Endothelial cell of umbilical vein (primary cell): ENCODE data around the gene LRRC61. TPM values are rescaled to one million over a fixed set of nuclear protein-coding genes. Genes with fewer than 3 reads are reported as not detected.

Experiments
- BruUV-seq: library from RNA; stranded (reverse); fragments of 400-500 nt; replicated peaks from 2 replicates; lab custom pipeline; 2021; lab: Mats Ljungman, UMichigan
- CTCF ChIA-PET: fragments of 300-600, 350-600 bp; sonication (Branson Sonifier 250); formaldehyde crosslinking; loops from one replicate; lab custom pipeline; 2021; ENCODE audit warnings: antibody characterized with exemption, inconsistent platforms; lab: Charles Lee
- POLR2A ChIA-PET: fragments of 300-600, 350-600 bp; sonication (Branson Sonifier 250); formaldehyde crosslinking; loops from one replicate; lab custom pipeline; 2021; ENCODE audit warnings: antibody characterized with exemption, inconsistent platforms; lab: Charles Lee
- DNase-seq: peaks from one replicate; pipeline ENCODE4 v3.0.0-alpha.2; 2011; ENCODE audit warnings: low read depth, low spot score
- FAIRE-seq: peaks from 2 replicates; lab custom pipeline; 2011; peaks lifted over from hg19 to GRCh38; lab: Jason Lieb, UNC
- H2AFZ ChIP-seq: 2 replicates; pipeline ENCODE4 v1.6.0; 2012; ENCODE audit warnings: low read depth, low read length, control low read depth, inconsistent platforms
- H3K27ac ChIP-seq: 2 replicates; pipeline ENCODE4 v1.5.1; 2011; ENCODE audit warnings: low read depth, mild to moderate bottlenecking, control low read depth, low read length, moderate library complexity; ENCODE audit not compliant: insufficient read depth
- H3K27me3 ChIP-seq, 2 experiments: 2 replicates each; pipeline versions ENCODE4 v1.6.0 to v1.6.1; 2011; ENCODE audit warnings: low read length in 2 of 2, mixed read lengths in 1 of 2; ENCODE audit not compliant: control insufficient read depth in 2 of 2, insufficient read depth in 2 of 2
- H3K36me3 ChIP-seq, 2 experiments: 2 replicates in 1 of 2; 3 replicates in 1 of 2; pipeline ENCODE4 v1.5.1; 2011; ENCODE audit warnings: low read length in 2 of 2, mild to moderate bottlenecking in 1 of 2, moderate library complexity in 1 of 2; ENCODE audit not compliant: control insufficient read depth in 2 of 2, insufficient read depth in 2 of 2; ENCODE audit errors: extremely low read depth in 1 of 2
- H3K4me1 ChIP-seq: 3 replicates; pipeline ENCODE4 v1.5.1; 2011; ENCODE audit warnings: mild to moderate bottlenecking, low read length; ENCODE audit not compliant: control insufficient read depth, insufficient read depth; ENCODE audit errors: extremely low read depth
- H3K4me2 ChIP-seq: 2 replicates; pipeline ENCODE4 v1.6.1; 2011; ENCODE audit warnings: low read length, control low read depth, mixed read lengths; ENCODE audit not compliant: insufficient read depth
- H3K4me3 ChIP-seq, 3 experiments: fragments of 200-600 bp in 1 of 3; sonication (generic), shearing (Covaris generic) in 1 of 3; replicated peaks in 1 of 3; 2 replicates each; pipeline ENCODE4 v1.5.1; 2011 to 2016; ENCODE audit warnings: control low read depth in 3 of 3, low read length in 3 of 3, mild to moderate bottlenecking in 2 of 3, inconsistent platforms in 1 of 3, low read depth in 1 of 3, moderate library complexity in 1 of 3; ENCODE audit not compliant: insufficient read depth in 1 of 3
- H3K79me2 ChIP-seq: 2 replicates; pipeline ENCODE4 v1.6.0; 2012; ENCODE audit warnings: low read length, inconsistent platforms; ENCODE audit not compliant: control insufficient read depth, insufficient read depth
- H3K9ac ChIP-seq: replicated peaks from 2 replicates; pipeline ENCODE3; 2011; ENCODE audit warnings: low read length, control low read depth; ENCODE audit not compliant: insufficient read depth; ENCODE audit errors: extremely low read depth
- H3K9me1 ChIP-seq: replicated peaks from 3 replicates; pipeline ENCODE4 v1.6.0; 2011; ENCODE audit warnings: mild to moderate bottlenecking, low read length; ENCODE audit not compliant: control insufficient read depth, insufficient read depth; ENCODE audit errors: extremely low read depth
- H3K9me3 ChIP-seq: replicated peaks from 2 replicates; pipeline ENCODE4 v1.5.1; 2012; ENCODE audit warnings: low read length, inconsistent platforms; ENCODE audit not compliant: control insufficient read depth, insufficient read depth
- H4K20me1 ChIP-seq: replicated peaks from 2 replicates; pipeline ENCODE3; 2011; ENCODE audit warnings: mild to moderate bottlenecking, low read length; ENCODE audit not compliant: control insufficient read depth, insufficient read depth; ENCODE audit errors: extremely low read depth
- EZH2 ChIP-seq: IDR thresholded peaks from 2 replicates; pipeline ENCODE4 v1.6.1; 2012; ENCODE audit warnings: borderline replicate concordance, low read depth, mild to moderate bottlenecking, moderate library complexity, low read length, inconsistent platforms; ENCODE audit not compliant: severe bottlenecking
- FOS ChIP-seq: IDR thresholded peaks from 2 replicates; pipeline ENCODE4 v1.6.1; 2011; ENCODE audit warnings: mild to moderate bottlenecking, low read length, moderate library complexity, borderline replicate concordance; ENCODE audit not compliant: insufficient read depth
- GATA2 ChIP-seq: IDR thresholded peaks from 2 replicates; pipeline ENCODE4 v1.7.0; 2011; ENCODE audit warnings: low read depth, mild to moderate bottlenecking, moderate library complexity, mixed read lengths, low read length; ENCODE audit not compliant: insufficient read length, insufficient read depth
- JUN ChIP-seq: IDR thresholded peaks from 2 replicates; pipeline ENCODE4 v1.6.1; 2011; ENCODE audit warnings: borderline replicate concordance, low read depth; ENCODE audit not compliant: insufficient read length, insufficient read depth
- MAX ChIP-seq: IDR thresholded peaks from 2 replicates; pipeline ENCODE4 v1.6.1; 2011; ENCODE audit not compliant: insufficient read depth, insufficient read length
- MYC ChIP-seq: IDR thresholded peaks from one replicate; pipeline ENCODE4 v1.6.1; 2011; ENCODE audit warnings: mild to moderate bottlenecking, low read depth, low read length
- POLR2A ChIP-seq: IDR thresholded peaks from 2 replicates; pipeline ENCODE4 v1.6.1; 2012; ENCODE audit warnings: low read depth, mild to moderate bottlenecking, control low read depth, low read length
- POLR2AphosphoS5 ChIP-seq: IDR thresholded peaks from 2 replicates; pipeline ENCODE4 v1.6.1; 2012; ENCODE audit warnings: low read depth, mild to moderate bottlenecking, control low read depth, low read length, moderate library complexity; ENCODE audit not compliant: insufficient read depth
- dilution Hi-C: fragments of 300-500 bp; cut with MboI; formaldehyde crosslinking; loops from one replicate; pipeline ENCODE4 v1.15.0; 2019; ENCODE audit warnings: low sequenced_read_pairs; ENCODE audit not compliant: extremely low pct_ligation_motif_present
- intact Hi-C: fragments of 100-400 bp; cut with micrococcal nuclease; formaldehyde crosslinking; loops from one replicate; pipeline ENCODE4 v1.10.0; 2022
- polyA plus RNA-seq, 4 experiments: library from polyadenylated mRNA; depleted of rRNA in 3 of 4; stranded (reverse) in 3 of 4; unstranded in 1 of 4; fragments of >200 nt; gene quantifications; 2 replicates each; pipeline versions ENCODE4 v1.2.1 to v1.2.3, GENCODE V29; 2011 to 2012; ENCODE audit warnings: missing spikeins in 1 of 4
- total RNA-seq: library from RNA; stranded (reverse); gene quantifications from 2 replicates; pipeline ENCODE4 v1.2.3, GENCODE V29; 2021

Gene LRRC61
- total and polyA plus RNA-seq, 2 donors (not counting 3 experiments of a cell fraction or from before 2014, with no cell fraction given) = 0.72 TPM; not detected in 1

- Histone ChIP-seq H3K27me3 (peaks cover 28 to 35% of the 10 kb centered on the region in 2 experiments), H3K4me2 (no peak overlapping the region), H3K9me1 (no peaks in the 10 kb centered on the region), H2AFZ (no peak overlapping the region), H3K79me2 (no peaks in the 10 kb centered on the region), H3K36me3 (no peaks in the 10 kb centered on the region), H3K4me3 (no peak overlapping the region), H3K27ac (no peak overlapping the region), H3K9me3 (no peaks in the 10 kb centered on the region), H3K4me1 (no peaks in the 10 kb centered on the region), H4K20me1 (no peaks in the 10 kb centered on the region), H3K9ac (no peak overlapping the region)
- BruUV-seq = no TSS peak
- DNase-seq (no peak), FAIRE-seq (no peak)
- CTCF ChIA-PET = no interaction called here
- intact Hi-C loops = no loop called here
- no peak for TF ChIP-seq MAX
- TF ChIP-seq JUN = no peak
- no peak for TF ChIP-seq FOS
- TF ChIP-seq MYC = no peak
- TF ChIP-seq POLR2AphosphoS5 = no peak
- TF ChIP-seq EZH2 = no peak
- TF ChIP-seq POLR2A = no peak
- TF ChIP-seq GATA2 = no peak
- POLR2A ChIA-PET = no interaction called here
- dilution Hi-C loops = no loop called here
These were observed 17.7 kb downstream of the LRRC61 start for GRCh38 chr7:150340875-150341262.
